Transverse colon (tissue), 4 donors: ENCODE results near the gene RPL37.
"Not testable (repeated sequence)": the region's sequence is repeated elsewhere in the genome, so short reads cannot be mapped to it uniquely, and the experiment has no call there.

Experiments
- EP300 ChIP-seq: sonication (generic); formaldehyde crosslinking; IDR thresholded peaks from one replicate; pipeline ENCODE4 v1.6.1; 2017; ENCODE audit warnings: antibody characterized with exemption, low read depth
- POLR2A ChIP-seq: fragments of 450-650 bp; IDR thresholded peaks from one replicate; pipeline ENCODE4 v1.6.1; 2016; ENCODE audit warnings: antibody characterized with exemption, mild to moderate bottlenecking, moderate library complexity
- POLR2AphosphoS5 ChIP-seq, 3 donors: sonication (generic); formaldehyde crosslinking; IDR thresholded peaks; one replicate each; pipeline ENCODE4 v1.6.1; 2016; ENCODE audit warnings: antibody characterized with exemption in 3 of 3
- TF ChIP-seq, protein P1 (sequence below), 5 experiments: fragments of 200-600 bp in 3 of 5; fragments of 450-650 bp in 2 of 5; sonication (generic) in 3 of 5; IDR thresholded peaks; 1 replicate in 2 of 5; 2 replicates in 3 of 5; pipeline ENCODE4 v1.5.1; 2016 to 2017; ENCODE audit warnings: antibody characterized with exemption in 5 of 5, inconsistent platforms in 3 of 5, mild to moderate bottlenecking in 2 of 5, moderate library complexity in 1 of 5

DNA sequence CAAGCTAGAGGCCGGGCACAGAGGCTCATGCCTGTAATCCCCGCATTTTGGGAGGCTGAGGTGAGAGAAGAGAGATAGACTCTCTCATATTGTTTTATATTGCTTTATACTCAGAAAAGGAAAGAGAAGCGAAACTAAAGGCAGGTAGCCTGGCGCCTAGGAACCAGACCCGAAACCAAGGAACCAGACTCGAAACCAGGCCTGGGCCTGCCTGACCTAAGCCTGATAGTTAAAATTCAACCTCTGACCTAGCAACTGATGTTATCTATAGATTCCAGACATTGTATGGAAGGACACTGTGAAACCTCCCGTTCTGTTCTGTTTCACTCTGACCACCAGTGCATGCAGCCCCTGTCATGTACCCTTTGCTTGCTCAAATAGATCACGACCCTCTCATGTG lies 37.2 kb upstream of the RPL37 start:
- TF ChIP-seq, protein P1, sequence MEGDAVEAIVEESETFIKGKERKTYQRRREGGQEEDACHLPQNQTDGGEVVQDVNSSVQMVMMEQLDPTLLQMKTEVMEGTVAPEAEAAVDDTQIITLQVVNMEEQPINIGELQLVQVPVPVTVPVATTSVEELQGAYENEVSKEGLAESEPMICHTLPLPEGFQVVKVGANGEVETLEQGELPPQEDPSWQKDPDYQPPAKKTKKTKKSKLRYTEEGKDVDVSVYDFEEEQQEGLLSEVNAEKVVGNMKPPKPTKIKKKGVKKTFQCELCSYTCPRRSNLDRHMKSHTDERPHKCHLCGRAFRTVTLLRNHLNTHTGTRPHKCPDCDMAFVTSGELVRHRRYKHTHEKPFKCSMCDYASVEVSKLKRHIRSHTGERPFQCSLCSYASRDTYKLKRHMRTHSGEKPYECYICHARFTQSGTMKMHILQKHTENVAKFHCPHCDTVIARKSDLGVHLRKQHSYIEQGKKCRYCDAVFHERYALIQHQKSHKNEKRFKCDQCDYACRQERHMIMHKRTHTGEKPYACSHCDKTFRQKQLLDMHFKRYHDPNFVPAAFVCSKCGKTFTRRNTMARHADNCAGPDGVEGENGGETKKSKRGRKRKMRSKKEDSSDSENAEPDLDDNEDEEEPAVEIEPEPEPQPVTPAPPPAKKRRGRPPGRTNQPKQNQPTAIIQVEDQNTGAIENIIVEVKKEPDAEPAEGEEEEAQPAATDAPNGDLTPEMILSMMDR (IDR thresholded peaks at IDR 0.05): not testable (repeated sequence)
- not testable (repeated sequence) for TF ChIP-seq POLR2A; POLR2AphosphoS5 (IDR thresholded peaks at IDR 0.05); EP300
